A549 (cell line): ENCODE measurements around the gene CFAP161.

Experiments
- BHLHE40 ChIP-seq: IDR thresholded peaks from 2 replicates; pipeline ENCODE4 v1.6.1; 2012; ENCODE audit warnings: low read depth, low read length, inconsistent platforms
- EHF ChIP-seq: fragments of 250-450 bp; sonication (Bioruptor Pico); IDR thresholded peaks from 2 replicates; pipeline ENCODE4 v1.5.0; 2020; ENCODE audit warnings: mild to moderate bottlenecking
- ESRRA ChIP-seq: fragments of 150-350 bp; IDR thresholded peaks from 2 replicates; pipeline ENCODE4 v1.6.1; 2014; ENCODE audit warnings: mild to moderate bottlenecking, low read length, borderline replicate concordance
- MAZ ChIP-seq: fragments of 150-350 bp; IDR thresholded peaks from 2 replicates; pipeline ENCODE4 v1.6.1; 2014; ENCODE audit warnings: antibody characterized with exemption, low read depth, low read length, borderline replicate concordance
- NPAS2 ChIP-seq: fragments of 250-450 bp; sonication (Bioruptor Pico); IDR thresholded peaks from 2 replicates; pipeline ENCODE4 v1.8.0; 2022; ENCODE audit warnings: mild to moderate bottlenecking, moderate library complexity, borderline replicate concordance
- POLR2A ChIP-seq: IDR thresholded peaks from 2 replicates; pipeline ENCODE4 v1.6.1; 2012; ENCODE audit warnings: mild to moderate bottlenecking, low read length
- RAD21 ChIP-seq, 2 experiments: fragments of >200 bp in 1 of 2; sonication (Bioruptor Twin) in 1 of 2; formaldehyde crosslinking in 1 of 2; IDR thresholded peaks in 1 of 2; conservative IDR thresholded peaks in 1 of 2; 2 replicates in 1 of 2; 3 replicates in 1 of 2; pipeline ENCODE4 v1.6.1; 2012 to 2018; ENCODE audit warnings: inconsistent platforms in 1 of 2
- RCOR1 ChIP-seq: fragments of 150-350 bp; IDR thresholded peaks from 2 replicates; pipeline ENCODE4 v1.6.1; 2014; ENCODE audit warnings: antibody characterized with exemption, low read length, low read depth
- RNF2 ChIP-seq: fragments of 200-600 bp; sonication (generic); IDR thresholded peaks from 2 replicates; pipeline ENCODE4 v1.6.1; 2016; ENCODE audit warnings: low read depth, mild to moderate bottlenecking, antibody characterized with exemption, moderate library complexity, borderline replicate concordance
- TF ChIP-seq, protein P1 (sequence below): fragments of >200 bp; sonication (Bioruptor Twin); formaldehyde crosslinking; IDR thresholded peaks from 3 replicates; pipeline ENCODE4 v1.5.1; 2016
- TF ChIP-seq, protein P2 (sequence below): IDR thresholded peaks from 2 replicates; pipeline ENCODE4 v1.6.1; 2012

GRCh38 chr15:81152799-81153198 is 18.7 kb downstream of the CFAP161 start:
- TF ChIP-seq BHLHE40 (no peak), EHF (CRISPR knock-in tag) (no peak), MAZ (no peak), RCOR1 (no peak), RAD21 (conservative IDR thresholded peaks at IDR 0.05 in 1 of 2, IDR thresholded peaks at IDR 0.05 in 1 of 2) (no peak), ESRRA (no peak), POLR2A (no peak), NPAS2 (CRISPR knock-in tag) (no peak), RNF2 (no peak)
- TF ChIP-seq, protein P1, sequence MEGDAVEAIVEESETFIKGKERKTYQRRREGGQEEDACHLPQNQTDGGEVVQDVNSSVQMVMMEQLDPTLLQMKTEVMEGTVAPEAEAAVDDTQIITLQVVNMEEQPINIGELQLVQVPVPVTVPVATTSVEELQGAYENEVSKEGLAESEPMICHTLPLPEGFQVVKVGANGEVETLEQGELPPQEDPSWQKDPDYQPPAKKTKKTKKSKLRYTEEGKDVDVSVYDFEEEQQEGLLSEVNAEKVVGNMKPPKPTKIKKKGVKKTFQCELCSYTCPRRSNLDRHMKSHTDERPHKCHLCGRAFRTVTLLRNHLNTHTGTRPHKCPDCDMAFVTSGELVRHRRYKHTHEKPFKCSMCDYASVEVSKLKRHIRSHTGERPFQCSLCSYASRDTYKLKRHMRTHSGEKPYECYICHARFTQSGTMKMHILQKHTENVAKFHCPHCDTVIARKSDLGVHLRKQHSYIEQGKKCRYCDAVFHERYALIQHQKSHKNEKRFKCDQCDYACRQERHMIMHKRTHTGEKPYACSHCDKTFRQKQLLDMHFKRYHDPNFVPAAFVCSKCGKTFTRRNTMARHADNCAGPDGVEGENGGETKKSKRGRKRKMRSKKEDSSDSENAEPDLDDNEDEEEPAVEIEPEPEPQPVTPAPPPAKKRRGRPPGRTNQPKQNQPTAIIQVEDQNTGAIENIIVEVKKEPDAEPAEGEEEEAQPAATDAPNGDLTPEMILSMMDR = no peak
- TF ChIP-seq, protein P2, sequence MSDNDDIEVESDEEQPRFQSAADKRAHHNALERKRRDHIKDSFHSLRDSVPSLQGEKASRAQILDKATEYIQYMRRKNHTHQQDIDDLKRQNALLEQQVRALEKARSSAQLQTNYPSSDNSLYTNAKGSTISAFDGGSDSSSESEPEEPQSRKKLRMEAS = no peak
